SK-MEL-5 (cell line): Measurements from ENCODE around the gene TLR1. TPM values are rescaled to one million over a fixed set of nuclear protein-coding genes. Genes with fewer than 3 reads are reported as not detected.

Experiments
- DNase-seq: peaks from one replicate; pipeline ENCODE4 v3.0.0-alpha.2; 2016; ENCODE audit warnings: low read depth, low spot score
- in situ Hi-C: cut with HindIII; loops from 2 replicates; pipeline ENCODE4 v1.10.0; 2016; ENCODE audit warnings: low sequenced_read_pairs, high pct_unique_total_duplicates, low pct_unique_long_range_greater_than_20kb
- polyA plus RNA-seq, 2 experiments: library from polyadenylated mRNA; depleted of rRNA; stranded (reverse); fragments of >200 nt; gene quantifications; 2 replicates each; pipeline ENCODE4 v1.2.3, GENCODE V29; 2015
- total RNA-seq: library from RNA; depleted of rRNA; stranded (reverse); fragments of >200 nt; shearing (Covaris generic); gene quantifications from 2 replicates; pipeline ENCODE4 v1.2.3, GENCODE V29; 2014; rRNA removed

TLR1 gene, protein sequence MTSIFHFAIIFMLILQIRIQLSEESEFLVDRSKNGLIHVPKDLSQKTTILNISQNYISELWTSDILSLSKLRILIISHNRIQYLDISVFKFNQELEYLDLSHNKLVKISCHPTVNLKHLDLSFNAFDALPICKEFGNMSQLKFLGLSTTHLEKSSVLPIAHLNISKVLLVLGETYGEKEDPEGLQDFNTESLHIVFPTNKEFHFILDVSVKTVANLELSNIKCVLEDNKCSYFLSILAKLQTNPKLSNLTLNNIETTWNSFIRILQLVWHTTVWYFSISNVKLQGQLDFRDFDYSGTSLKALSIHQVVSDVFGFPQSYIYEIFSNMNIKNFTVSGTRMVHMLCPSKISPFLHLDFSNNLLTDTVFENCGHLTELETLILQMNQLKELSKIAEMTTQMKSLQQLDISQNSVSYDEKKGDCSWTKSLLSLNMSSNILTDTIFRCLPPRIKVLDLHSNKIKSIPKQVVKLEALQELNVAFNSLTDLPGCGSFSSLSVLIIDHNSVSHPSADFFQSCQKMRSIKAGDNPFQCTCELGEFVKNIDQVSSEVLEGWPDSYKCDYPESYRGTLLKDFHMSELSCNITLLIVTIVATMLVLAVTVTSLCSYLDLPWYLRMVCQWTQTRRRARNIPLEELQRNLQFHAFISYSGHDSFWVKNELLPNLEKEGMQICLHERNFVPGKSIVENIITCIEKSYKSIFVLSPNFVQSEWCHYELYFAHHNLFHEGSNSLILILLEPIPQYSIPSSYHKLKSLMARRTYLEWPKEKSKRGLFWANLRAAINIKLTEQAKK
- total RNA-seq = 5.5 and 6.7 TPM in 2 replicates
- 3.7 and 4.1 TPM in 2 replicates for polyA plus RNA-seq (2015; cell fraction: cytosol; rRNA removed)
- 2.9 and 6.5 TPM in 2 replicates for polyA plus RNA-seq (2015; cell fraction: nucleus; rRNA removed)

DNA sequence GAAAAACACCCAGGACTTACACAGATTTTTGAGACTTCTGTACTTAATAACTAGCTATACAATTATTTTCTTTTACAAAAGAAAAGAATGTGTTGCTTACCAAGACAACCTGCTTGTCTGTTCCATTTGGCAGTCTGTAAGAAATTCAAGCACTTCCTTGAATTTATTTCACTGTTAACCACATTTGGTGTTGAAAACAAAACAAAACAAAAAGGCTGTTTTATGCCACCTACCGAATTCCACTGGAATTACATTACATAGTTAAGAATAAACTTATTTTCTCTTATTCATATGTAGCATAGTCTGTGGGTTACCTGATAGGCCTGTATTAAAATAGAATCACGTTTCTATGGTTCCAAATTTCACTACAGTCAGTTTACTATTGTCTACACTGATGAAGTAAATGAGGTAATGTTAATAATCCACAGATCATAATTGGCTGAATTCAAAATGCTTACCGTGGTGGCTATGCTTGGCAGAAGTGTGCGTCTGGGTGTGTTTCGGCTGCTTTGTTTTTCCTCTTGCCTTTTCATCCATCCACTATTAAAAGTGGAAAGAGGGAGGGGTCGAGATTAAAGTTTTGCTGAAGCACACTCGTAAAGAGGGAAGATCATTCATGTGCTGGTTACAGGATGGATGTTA, at the start of gene TLR1:
Gene TLR1, minus strand, starts transcription at position 138 of the 642 bp plus-strand sequence. CDS start 5,960 bp downstream, outside the sequence.
- in situ Hi-C loops = no loop called here
- DNase-seq = peak; percentile 63

DNA sequence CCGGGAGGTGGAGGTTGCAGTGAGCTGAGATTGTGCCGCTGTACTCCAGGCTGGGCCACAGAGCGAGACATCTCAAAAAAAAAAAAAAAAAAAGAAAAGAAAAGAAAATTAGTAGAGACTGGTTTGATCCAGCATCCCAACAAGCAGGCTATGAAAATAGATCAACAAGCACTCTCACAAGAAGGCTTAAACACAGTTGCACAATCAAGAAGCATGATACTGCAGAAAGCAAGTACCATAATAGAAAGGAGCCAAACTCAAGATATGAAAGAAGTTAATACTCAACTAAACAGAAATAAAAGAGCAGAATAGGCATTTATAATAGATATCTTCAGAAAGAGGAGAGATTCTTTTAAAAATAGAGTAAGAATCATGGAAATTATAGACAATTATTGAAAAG, 41.4 kb upstream of the TLR1 start:
- DNase-seq = no peak
- in situ Hi-C loops = no loop called here

DNA sequence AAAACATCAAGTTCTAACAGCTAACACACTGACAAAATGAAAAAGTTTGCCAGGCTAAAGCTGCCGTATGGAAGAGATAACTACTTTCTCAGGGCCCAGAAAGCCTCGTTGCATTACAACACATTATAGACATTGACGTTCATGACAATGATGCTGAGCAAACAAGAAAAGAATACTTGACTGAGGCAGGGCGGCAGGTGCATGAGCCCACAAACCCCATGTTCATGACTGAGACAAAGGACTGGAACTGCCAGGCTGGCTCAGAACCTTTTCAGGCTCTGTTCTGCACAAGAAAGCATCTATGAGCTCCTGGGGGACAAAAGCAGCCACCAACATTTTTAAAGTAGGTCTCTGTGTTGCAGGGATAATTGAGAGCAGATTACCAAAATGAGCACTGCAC, 38.4 kb upstream of the TLR1 start:
- DNase-seq = no peak
- in situ Hi-C loops = no loop called here

DNA sequence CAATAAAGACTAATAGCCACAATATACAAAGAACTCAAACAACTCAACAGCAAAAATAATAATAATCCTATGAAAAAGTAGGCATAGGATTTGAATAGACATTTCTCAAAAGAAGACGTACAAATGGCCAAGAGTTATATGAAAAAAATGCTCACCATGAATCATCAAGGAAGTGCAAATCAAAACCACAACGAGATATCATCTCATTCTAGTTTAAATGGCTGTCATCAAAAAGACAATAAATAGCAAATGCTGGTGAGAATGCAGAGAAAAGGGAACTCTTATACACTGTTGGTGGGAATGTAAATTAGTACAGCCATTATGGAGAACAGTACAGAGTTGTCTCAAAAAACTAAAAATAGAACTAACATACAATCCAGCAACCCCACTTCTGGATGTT, 33.3 kb upstream of the TLR1 start:
- in situ Hi-C loops = no loop called here
- DNase-seq = no peak

DNA sequence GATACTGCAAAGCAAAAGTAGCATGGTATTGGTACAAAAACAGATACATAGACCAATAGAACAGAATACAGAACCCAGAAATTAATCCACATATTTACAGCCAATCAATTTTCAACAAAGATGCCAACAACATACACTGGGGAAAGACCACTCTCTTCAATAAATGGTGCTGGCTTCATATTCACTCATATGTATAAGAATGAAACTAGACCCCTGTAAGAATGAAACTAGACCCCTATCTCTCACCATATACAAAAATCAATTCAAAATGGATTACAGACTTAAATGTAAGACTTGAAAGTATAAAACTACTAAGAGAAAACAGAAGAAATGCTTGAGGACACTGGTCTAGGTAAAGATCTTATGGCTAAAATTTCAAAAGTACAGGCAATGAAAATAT, 32.7 kb upstream of the TLR1 start:
- in situ Hi-C loops = no loop called here
- DNase-seq = no peak

DNA sequence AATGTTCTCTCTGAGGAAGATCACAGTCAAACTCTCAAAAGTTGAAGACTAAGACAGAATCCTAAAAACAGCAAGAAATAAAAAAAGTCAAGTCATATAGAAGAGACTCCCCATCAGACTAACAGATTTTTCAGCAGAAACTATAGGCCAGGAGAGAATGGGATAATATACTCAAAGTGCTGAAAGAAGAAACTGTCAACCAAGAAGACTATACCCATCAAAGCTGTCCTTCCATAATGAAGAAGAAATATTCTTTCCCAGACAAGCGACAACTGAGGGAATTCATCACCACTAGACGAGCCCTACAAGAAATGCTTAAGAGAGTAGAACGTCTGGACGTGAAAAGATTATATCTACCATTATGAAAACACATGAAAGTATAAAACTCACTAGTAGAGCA, 30.0 kb upstream of the TLR1 start:
- in situ Hi-C loops = no loop called here
- no peak for DNase-seq

DNA sequence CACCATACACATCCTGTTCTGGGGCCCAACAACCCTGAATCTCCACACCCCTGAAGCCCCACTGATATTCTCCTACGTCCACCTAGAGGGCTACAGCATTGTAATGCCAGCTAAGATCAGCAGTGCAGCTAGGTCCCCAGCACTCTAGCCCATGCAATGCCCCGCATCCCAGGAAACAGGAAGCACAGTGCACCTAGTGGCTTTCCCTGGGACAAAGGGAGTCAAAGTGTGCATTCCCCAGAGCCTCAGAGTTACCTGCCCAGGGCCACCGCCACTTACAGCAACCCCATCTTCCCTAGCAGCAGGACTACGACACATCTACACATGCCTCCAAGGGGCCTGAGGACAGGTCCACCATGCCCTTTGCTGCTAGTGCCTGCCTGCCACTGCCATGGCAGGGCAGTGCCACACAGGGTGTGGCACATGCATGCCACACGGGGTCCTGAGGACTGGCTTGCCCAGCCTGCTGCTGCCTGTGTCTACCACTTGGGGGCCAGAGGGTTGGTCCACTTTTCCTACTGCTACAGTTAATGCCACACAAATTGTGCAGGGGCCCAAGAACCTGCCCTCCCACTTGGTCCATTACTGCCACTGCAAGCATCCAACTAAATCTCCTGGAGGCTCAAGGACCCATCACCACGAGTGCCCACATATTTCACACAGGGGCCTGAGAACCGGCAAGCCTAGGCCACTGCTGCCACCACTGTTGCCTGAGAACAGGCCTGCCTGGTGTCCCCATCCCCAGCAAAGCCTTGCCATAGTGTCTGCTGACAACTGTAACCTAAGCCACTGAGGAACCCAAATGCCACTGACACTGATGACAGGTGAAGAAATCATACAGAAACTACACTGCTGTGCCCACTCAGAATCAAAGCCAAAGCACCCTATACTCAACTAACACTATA, 28.3 kb upstream of the TLR1 start:
- in situ Hi-C loops = no loop called here
- DNase-seq = no peak

DNA sequence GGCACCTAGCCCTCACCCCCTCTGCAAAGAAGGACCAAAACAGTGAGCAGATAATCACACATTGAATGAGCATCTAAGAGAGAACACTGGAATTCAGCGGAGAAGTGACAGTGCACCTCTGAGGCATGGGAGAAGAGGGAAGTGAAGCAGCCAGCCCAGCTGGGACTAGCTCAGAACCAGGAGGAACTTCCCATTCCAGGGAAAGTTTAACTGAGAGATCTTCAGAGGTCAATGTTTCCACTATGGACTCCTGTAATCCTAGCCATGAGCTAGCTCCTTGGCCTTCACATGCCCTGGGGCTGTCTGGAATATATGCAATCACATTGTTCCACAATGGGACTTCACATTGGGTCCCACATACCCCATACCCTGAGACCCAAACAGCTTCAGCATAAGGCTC, 27.6 kb upstream of the TLR1 start:
- in situ Hi-C loops = no loop called here
- DNase-seq = no peak

DNA sequence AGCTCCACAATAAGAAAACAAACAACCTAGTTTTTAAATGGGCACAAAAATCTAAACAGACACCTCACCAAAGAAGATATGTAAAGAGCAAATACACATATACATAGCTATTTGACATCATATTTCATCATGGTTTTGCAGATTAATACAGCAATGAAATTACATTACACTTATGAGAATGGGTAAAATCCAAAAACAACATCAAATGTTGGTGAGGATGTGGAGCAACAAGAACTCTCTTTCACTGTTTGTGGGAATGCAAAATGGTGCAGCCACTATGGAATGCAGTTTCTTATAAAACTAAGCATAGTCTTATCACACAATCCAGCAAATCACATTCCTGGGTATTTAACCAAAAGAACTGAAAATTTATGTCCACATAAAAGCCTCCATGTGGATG, 27.1 kb upstream of the TLR1 start:
- in situ Hi-C loops = no loop called here
- DNase-seq = no peak

DNA sequence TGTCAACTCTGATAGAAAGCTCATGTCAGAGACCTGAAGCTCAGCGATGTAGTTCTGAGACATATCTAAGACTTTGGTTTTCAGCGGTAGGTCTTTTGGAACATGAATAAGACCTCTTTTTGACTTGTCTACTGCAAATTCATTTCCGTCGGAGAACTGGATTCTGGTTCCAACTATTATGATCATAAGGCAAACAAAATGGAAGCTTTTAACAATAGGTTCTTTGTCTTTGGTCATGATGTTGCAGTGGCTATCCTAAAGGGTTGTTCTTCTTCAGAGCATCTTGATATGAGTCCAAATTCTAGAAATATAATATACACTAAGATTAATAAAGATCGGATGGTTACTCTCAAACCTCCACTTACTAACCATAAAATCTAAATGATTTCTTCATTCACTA, 24.6 kb upstream of the TLR1 start:
- DNase-seq = peak; percentile 83
- in situ Hi-C loops = no loop called here

DNA sequence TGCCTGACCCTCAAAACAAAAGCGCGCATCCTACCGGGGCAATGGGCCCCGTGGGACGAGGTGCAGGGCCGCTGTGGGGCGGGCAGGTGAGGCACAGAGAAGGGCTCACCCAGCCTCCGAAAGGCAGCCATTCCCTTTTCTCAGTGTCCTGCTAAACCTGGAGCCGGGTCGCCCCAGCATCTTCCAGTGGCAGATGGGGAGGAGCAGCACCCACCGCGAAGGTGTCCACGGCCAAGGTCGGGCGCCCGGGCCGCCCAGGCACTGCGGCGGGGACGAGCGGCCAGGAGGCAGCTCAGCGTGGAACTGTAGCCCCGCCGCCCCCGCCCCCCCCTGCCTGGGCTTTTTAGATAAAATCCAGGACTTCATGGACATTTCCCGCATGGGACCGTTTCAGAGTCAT, 19.2 kb upstream of the TLR1 start:
- in situ Hi-C loops = no loop called here
- DNase-seq = no peak

DNA sequence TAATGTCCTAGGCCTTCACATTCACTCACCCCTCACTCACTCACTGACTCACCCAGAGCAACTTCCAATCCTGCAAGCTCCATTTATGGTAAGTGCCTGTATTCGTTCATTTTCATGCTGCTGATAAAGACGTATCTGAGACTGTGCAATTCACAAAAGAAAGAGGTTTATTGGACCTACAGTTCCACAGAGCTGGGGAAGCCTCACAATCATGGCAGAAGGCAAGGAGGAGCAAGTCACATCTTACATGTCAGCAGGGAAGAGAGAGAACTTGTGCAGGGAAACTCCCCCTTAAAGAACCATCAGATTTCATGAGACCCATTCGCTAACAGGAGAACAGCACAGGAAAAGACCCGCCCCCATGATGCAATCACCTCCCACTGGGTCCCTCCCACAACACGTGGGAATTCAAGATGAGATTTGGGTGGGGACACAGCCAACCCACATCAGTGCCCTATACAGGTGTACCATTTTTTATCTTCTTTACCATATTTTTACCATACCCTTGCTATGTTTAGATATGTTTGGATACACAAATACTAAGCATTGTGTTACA, 18.2 kb upstream of the TLR1 start:
- in situ Hi-C loops = no loop called here
- no peak for DNase-seq

DNA sequence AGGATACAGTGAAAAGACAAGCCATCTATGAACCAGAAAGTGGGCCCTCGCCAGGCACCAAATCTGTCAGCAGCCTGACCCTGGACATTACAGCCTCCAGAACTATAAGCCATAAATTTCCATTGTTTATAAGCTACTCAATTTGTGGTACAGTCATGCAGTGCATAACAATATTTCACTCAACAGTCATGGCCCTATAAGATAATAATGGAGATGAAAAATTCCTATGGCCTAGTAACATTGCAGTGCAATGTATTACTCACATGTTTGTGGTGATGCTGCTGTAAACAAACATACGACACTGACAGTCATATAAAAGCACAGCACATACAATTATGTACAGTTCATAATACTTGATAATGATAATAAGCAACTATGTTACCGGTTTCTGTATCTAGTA, 17.1 kb upstream of the TLR1 start:
- in situ Hi-C loops = no loop called here
- DNase-seq = no peak

DNA sequence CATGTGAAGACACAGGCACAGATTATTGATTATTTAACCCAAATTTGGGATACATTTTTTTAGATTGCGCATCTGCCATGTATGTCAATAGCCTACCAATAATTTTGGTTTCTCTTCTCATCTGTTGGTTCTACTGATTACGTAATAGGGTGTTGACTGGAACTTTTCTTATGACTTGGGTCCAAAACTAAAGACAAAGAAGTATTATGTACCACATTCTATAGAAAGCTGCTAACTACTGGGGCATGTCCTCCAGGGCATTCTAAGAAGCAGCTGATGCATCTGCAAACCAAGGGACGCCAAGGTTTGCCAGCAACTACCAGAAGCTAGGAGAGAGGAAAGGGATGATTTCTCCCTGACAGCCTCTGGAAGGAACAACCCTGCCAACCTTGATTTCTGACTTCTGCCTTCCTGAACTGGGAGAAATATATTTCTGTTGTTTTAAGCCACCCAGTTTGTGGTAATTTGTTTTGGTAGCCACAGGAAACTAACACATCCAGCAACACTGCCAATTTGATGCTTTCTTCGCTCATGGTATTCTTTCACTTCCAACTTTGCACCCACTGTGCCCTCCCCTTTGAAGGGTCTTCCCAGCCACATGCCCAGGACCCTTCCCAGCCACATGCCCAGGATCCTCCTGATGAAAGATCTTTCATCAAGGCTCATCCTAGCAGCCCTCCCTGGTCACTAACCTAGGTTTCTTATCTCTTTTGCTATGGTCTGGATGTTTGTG, 15.9 kb upstream of the TLR1 start:
- in situ Hi-C loops = no loop called here
- peak; percentile 90 for DNase-seq

DNA sequence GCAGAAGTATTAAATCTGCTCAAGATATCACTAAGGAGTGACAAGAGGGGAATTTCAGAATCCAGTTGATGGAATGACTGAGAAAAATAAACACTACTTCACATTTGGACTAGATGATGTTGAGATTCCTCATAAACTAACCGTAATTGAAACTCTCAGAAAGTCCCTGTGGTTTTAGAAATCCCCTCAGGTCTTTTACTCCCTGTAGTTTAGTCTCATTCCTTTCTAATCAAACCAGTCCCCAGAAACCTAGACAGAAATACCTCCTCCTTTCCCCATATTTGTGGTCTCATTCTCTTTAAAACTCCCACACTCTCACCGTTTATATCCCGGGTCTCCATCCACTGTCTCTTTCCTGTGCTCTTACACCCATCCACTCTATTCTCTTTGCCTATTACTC, 15.0 kb upstream of the TLR1 start:
- in situ Hi-C loops = no loop called here
- DNase-seq = peak; percentile 41

DNA sequence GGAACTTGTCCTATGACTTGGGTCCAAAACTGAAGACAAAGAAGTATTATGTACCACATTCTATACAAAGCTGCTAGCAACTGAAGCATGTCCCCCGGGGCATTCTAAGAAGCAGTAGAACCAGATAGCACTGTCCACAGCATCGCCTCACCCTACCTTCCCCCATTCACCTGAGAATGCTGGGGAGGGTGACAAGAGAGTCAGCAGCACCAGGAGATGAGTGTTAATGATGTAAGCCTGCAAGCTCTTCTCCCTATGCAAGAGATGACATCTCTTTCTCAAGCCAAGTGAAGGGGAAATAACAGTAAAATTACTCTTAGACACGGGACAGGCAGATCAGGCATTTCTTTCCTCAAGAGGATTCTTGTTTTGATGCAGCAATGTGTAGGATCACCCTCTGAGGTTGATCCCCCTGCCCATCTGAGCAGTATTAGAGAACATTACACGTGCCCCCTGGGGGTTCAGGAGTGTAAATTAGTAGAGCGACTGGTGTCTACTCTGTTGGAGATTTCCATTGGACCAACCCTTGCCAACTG, 13.9 kb upstream of the TLR1 start:
- DNase-seq = peak; percentile 90
- in situ Hi-C loops = no loop called here
